Measurements from ENCODE around the gene TMPRSS6.
A peak's percentile ranks its signal among the peaks of the same experiment; 100 is the strongest.

GRCh38 chr22:37148031-37148651, 38.6 kb upstream of the TMPRSS6 start:
- TF ChIP-seq CTCF (IDR thresholded peaks at IDR 0.05; ENCODE audit: low read length), result peak; percentile 7; the same call in 1 of the 2 replicates
- no peak for TF ChIP-seq EZH2 (IDR thresholded peaks at IDR 0.05; ENCODE audit: borderline replicate concordance, low read length)
